Cardiac fibroblast (primary cell): ENCODE data around the gene ARHGAP26.

Source experiments
- DNase-seq, 2 donors: peaks; one replicate each; pipeline versions ENCODE4 v3.0.0 to v3.0.0-alpha.2; 2010; ENCODE audit warnings: low read depth in 2 of 2
- H3K4me3 ChIP-seq, 2 donors: replicated peaks in 1 of 2; 1 replicate in 1 of 2; 2 replicates in 1 of 2; pipeline ENCODE4 v1.5.1; 2011; ENCODE audit warnings: low read depth in 2 of 2, low read length in 2 of 2, mild to moderate bottlenecking in 2 of 2, moderate library complexity in 1 of 2
- TF ChIP-seq, protein P1 (sequence below): IDR thresholded peaks from one replicate; pipeline ENCODE4 v1.5.1; 2011; ENCODE audit warnings: low read depth, mild to moderate bottlenecking, low read length, inconsistent platforms

ARHGAP26 gene

DNA sequence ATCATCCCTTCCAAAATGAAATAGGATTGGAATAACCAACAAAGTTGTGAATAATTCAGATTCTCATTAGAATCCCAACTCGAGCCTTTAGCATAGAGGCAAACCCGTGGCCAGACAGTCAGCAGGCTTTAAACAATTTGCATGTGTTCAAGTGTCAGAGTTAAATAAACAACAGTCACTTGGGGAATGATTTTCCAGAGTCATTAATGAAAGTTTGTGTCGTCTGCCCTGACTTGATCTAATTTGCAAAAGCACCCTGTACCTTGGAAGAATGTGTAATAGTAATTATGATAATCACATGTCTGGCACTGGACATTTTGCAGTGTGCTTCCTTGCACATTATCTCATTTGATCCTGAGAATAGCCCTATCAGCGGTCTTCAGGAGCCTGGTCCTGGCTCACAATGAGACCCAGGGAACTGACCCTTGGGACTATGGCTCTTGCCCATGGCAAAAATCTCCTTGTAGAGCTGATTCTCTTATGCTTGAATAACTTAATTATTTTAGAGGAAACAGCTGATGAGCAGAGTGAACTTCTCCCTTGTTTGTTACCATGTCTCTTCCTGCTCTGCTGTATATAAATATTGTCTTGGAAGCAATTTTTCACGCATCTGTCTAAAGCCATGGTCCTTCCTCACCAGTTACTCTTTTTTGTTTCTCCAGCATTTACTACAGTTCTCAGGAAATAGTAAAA lies 360.6 kb downstream of the ARHGAP26 start:
- TF ChIP-seq, protein P1, sequence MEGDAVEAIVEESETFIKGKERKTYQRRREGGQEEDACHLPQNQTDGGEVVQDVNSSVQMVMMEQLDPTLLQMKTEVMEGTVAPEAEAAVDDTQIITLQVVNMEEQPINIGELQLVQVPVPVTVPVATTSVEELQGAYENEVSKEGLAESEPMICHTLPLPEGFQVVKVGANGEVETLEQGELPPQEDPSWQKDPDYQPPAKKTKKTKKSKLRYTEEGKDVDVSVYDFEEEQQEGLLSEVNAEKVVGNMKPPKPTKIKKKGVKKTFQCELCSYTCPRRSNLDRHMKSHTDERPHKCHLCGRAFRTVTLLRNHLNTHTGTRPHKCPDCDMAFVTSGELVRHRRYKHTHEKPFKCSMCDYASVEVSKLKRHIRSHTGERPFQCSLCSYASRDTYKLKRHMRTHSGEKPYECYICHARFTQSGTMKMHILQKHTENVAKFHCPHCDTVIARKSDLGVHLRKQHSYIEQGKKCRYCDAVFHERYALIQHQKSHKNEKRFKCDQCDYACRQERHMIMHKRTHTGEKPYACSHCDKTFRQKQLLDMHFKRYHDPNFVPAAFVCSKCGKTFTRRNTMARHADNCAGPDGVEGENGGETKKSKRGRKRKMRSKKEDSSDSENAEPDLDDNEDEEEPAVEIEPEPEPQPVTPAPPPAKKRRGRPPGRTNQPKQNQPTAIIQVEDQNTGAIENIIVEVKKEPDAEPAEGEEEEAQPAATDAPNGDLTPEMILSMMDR: no peak
- no peak for DNase-seq
- no peak overlapping the region for H3K4me3 ChIP-seq

DNA sequence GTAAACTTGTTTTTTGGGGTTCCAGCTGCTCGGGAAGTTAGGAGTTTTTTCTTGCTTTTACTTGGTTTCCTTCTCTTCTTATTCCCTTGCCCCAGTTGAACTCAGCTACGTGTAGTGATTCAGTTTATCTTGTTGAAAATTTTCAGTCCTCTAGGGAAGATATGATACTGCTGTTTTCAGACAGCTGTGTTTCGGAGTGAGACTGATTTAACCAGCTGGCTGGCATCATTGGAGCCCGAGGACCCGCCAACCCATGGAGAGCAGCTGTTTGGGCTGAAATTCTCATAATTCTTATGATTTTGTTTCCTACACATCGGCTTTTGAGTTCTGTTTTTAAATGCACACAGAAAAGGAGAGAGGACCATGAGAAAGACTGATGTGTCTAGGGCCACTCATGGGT lies 361.8 kb downstream of the ARHGAP26 start:
- TF ChIP-seq, protein P1: no peak
- H3K4me3 ChIP-seq: no peak overlapping the region
- DNase-seq: no peak

DNA sequence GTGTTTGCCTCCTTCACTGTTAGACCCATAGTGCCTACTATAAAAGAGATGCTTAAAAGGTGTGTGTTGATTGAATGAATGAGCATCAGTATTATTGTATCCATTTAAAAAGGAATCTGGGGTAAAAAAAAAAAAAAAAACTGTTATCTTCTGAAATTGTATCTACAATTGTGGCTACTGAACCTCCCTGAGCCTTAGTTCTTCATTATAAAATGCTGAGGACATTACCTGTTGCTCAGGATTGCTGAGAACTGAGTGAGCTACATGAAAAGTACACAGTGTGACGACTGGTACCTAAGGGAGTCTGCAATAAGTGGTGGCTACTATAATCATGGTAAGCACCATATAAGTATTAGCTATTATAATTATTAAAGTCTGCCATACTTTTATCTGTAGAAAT lies 362.6 kb downstream of the ARHGAP26 start:
- H3K4me3 ChIP-seq: no peak overlapping the region
- TF ChIP-seq, protein P1: no peak
- no peak for DNase-seq

DNA sequence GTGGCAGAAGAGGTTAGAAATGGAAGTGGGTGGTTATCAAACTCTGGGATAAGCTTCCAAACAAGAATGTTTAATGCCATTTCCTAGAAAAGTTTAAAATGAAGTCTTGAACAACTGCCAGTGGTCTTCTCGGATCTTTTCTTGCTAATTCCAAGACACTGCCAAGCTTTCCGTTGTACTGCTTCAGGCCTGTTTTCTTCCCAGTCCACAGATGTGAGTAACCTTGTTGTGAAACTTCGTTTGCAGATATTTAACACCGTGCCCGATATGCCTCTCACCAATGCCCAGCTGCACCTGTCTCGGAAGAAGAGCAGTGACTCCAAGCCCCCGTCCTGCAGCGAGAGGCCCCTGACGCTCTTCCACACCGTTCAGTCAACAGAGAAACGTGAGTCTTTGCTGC lies 363.5 kb downstream of the ARHGAP26 start:
- H3K4me3 ChIP-seq: no peak overlapping the region
- DNase-seq: peak in 1 of 2 donors; percentile 89
- TF ChIP-seq, protein P1: no peak

DNA sequence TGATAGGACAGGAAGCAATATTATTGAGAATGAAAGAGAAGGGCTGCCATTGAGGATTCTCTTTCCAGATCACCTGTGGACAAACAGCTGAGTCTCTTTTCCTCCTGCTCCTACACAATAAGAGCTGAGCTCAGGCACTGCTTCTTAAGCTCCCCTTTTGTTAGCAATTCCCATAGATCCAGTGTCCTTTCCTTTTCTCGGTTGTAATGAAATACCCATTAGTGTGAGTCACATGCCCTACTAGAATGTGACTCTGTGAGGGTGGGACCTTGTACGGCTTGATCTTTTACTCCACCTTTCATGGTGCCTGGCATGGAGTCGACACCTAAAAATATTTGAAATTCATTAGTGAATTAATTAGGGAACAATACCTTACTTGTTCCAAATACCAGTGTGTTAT lies 364.1 kb downstream of the ARHGAP26 start:
- DNase-seq: peak in 1 of 2 donors; percentile 29
- H3K4me3 ChIP-seq: no peak overlapping the region
- TF ChIP-seq, protein P1: no peak

DNA sequence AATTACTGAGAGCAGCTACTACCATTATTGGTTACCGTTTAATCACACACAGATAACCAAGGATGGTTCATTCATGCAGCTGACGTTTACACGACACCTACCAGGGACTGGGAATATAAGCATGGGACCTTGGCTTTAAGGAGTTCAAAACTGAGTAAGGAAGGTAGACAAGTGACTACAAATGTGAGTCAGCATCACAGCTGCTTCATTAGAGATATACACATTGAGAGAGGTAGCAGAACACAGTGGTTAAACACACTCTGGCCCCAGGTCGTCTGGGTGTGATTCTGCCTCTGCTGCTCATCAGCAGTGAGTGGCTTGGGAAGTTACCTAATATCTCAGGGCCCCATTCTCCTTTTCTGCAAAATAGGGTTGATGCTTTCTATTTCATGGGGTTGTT lies 364.7 kb downstream of the ARHGAP26 start:
- DNase-seq: no peak
- H3K4me3 ChIP-seq: no peak overlapping the region
- TF ChIP-seq, protein P1: no peak

DNA sequence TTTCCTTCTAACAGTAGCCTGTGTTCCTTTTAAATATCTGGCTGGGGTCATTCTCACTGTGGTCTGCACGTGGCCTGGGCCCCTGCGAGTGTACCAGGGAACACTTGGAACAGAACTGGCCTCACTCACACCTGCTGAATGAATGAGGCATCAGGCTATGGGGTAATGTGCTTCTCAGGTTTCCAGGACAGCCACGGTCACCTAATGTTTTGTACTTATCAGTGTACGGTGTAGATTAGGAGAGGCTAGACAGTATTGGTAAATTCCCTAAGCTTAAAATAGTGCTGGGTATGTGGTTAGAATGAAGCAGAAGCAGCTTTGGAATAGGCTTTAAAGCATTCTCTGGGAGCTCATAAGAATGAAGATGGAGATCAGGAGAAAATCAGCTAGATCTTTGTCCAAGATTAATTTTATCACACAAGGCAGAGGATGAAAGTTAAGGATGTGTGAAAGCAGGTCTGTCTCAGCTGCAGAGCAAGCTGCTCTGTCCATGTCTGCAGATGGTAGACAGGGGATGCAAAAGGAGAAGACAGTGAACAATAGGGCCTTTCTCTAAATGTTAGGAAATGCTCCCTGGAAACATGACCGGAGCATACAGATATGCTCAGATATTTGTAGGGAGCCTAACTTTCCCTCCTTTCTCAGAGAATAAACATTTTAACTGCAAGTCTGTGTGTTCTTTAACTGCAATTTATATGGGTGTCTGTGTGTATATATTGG lies 365.8 kb downstream of the ARHGAP26 start:
- DNase-seq: no peak
- TF ChIP-seq, protein P1: no peak
- no peak overlapping the region for H3K4me3 ChIP-seq
